NCI-H128 (cell line): ENCODE data around the gene ZNF644.
"Not testable (repeated sequence)": the region's sequence is repeated elsewhere in the genome, so short reads cannot be mapped to it uniquely, and the experiment has no call there.

ENCODE experiments used
- DNase-seq: peaks from one replicate; lab custom pipeline; 2025; ENCODE audit not compliant: unreplicated experiment; lab: John Stamatoyannopoulos, UW

Gene ZNF644

DNA sequence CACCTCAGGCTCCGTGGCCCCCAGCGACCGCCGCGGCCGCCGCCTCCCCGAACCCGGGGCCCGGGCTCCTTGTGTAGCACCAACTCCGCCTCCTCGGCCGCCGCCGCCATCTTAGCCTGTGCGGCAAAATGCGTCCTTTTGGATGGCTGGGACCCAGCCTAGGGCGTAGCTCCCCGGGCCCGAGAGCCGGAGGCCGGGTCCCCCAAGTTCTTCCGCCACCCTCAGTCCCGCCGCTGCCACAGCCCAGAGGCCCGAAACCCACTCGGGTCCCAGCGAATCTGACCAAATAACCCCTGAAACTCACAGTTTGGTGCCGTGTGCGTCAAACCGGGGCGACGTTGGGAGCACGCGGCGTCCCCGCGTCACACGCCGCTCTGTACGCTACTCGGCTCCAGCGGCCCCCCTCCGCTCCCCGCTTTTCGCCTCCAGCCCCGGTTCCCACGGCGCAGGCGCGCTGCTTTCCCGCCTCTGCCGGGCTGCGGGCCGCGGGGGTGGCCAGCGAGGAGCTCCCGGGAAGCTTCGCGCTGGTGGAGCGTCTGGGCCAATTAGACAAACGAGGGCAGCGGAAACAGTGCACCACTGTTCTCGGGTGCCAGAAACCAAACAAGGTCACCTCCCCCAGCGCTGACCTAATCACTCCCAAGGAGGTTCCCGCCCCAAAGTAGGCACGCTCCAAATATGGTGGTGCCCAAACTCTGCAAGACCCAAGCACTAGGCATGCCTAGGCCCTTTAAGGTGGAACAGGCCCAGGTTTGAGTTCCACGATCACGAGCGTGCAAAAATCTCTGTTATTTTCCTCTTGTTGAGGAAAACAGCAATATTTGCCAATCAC, at the start of gene ZNF644:
Gene ZNF644, minus strand, starts transcription at position 350 of the 832 bp plus-strand sequence. CDS start 39,682 bp downstream, outside the sequence.
- peak; percentile 81 for DNase-seq

DNA sequence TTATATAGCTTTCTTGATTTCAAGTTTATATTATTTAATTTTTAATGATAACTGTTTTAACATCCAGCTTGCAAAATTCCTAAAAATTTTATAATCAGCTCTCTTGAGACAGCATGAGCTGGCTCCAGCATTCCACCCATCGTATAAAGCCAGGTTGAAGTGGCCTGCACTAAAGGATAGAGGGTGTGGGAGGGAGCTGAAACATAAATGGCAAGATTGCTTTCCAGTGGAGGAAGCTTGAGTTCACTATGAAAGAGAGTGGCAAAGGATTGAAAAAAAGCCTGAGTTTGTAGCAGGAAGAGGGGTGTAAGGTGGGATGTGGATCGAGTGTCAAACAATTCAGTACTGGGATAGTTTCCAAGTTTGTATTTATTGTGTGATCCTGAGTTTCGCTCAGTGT, 48.5 kb upstream of the ZNF644 start:
- no peak for DNase-seq

DNA sequence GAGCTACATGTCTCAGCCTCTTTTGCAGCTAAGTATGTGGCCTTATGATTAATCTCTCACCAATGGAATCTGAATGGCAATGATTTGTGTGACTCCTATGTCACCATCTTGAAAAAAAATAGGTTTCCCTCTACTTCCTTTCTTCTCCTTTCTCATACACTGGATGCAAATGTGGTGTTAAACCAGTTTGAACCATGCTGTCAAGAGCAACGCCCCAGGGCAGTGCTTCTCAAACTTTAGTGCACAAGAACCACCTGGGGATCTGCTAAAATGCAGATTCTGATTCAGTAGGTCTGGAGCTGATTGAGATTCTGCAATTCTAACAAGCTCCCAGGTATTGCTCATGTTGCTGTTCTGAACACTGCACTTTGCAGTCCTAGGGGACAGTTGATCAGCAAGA, 44.7 kb upstream of the ZNF644 start:
- no peak for DNase-seq

DNA sequence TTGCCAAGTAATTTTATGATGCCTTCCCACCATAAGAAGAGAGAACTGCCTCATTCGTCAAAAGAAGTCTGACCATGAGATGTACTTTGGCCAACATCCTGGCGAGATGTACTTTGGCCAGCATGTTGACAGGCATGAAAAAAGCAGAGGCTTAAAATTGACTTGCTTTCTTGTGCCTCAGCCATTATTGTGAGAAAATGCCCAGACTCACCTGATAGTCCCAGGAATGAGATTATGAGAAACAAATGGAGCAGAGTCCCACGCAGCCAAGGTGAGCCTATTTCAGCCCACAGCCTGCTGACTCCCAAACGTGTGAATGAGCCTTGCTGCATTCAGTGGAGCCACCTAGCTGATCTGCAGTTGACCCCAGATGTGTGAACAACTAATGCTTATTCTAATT, 43.5 kb upstream of the ZNF644 start:
- no peak for DNase-seq

DNA sequence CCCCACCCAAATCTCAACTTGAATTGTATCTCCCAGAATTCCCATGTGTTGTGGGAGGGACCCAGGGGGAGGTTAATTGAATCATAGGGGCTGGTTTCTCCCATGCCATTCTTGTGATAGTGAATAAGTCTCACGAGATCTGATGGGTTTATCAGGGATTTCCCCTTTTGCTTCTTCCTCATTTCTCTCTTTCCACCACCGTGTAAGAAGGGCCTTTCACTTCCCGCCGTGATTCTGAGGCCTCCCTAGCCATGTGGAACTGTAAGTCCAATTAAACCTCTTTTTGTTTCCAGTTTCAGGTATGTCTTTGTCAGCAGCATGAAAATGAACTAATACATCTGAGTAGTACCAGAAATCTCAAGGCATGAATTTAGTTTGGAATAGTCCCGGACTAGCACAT, 41.6 kb upstream of the ZNF644 start:
- not testable (repeated sequence) for DNase-seq

DNA sequence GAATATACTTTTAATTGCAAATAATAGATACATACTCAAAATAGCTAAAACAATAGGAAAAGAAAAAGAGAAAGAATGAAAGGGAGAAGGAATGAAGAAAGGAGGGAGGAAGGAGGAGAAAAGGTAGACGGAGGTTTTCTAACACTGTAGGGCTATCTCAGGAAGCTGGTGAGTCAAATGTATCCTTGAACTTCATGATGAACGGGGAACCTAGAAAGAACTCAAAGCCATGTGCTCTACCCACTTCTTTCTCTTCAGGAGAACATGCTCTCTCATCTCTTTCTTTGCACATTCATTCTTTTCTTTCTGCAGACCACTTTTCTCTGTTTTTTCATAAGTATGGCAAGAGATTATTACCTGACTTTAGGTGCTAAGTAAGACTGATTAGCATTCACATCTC, 37.3 kb upstream of the ZNF644 start:
- DNase-seq = no peak

DNA sequence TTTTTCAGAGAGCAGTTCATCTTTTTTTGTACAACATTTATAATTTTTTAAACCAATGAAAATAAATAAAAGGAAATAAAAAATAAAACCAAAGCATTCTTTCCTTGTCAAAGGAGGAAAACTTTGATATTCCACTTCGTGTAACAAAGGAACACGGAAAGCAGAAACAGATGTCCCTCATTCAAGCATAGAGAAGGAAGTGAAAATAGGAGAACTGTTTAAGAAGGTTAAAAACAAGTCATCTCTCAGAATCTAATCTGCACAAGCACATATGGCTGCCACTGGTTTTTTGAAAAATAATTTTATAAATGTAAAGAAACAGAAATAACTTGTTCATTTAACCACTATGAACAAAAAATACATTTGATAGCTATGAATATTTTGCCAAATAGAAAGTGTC, 35.9 kb upstream of the ZNF644 start:
- no peak for DNase-seq

DNA sequence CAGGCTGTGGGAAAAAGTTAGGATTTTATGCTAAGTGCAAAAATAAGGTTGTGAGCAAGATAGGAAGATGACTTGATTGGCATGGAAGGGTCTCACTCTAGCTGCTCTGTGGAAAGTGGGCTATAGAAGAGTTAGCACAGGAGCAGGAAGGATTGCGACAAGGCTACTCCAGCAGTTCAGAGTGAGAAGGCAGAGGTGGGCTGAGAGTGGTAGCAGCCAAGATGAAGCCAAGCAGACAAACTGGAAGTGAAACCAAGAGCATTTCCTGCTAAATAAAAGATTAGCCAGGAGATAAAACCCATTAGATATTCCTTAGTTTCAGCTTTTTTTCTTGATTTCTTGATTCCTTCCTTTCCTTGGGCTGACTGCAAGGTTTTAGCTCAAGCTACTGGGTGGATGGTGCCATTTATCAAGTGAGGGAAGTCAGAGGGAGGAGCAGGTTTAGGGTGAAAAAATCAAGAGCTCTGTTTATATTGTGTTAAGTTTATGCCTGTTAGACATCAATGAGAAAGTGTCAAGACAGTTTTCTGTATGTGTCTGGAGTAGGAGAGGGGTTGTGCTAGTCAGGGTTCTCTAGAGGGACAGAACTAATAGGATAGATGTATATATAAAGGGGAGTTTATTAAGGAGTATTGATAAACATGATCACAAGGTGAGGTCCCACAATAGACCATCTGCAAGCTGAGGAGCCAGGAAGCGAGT, 33.1 kb upstream of the ZNF644 start:
- no peak for DNase-seq

DNA sequence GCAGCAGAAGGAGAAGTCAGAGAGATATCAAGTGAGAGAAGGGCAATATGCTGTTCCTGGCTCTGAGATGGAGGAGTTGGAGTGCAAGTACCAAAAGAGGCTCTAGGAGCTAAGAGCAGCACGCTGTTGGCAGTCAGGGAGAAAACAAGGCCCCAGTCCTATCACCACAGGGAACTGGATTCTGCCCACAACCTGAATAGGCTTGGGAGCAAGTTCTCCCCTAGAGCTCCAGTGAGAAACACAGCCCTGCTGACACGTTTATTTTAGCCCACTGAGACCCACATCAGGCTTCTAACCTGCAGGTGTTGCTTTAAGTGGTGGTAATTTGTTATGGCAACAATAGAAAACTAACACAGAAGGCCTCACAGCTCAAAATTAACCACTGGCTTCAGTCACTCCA, 31.8 kb upstream of the ZNF644 start:
- DNase-seq = no peak

DNA sequence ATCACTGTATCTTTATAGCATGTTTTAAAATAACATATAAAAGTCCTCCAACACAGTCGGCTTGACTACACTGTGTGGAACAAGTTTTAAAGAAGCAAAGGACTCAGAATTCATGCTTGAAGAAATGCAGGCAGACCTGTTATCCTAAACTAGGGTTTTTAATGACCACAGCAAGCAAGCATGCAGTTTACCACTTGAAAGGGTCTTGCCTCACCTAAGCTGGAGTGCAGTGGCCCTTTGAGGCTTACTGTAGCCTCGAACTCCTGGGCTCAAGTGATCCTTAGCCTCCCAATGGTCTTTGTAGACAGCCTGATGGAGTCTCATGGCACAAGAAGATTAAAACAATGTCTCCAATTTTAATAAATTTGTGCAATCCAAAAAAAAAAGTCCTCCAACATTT, 27.7 kb upstream of the ZNF644 start:
- DNase-seq = not testable (repeated sequence)

DNA sequence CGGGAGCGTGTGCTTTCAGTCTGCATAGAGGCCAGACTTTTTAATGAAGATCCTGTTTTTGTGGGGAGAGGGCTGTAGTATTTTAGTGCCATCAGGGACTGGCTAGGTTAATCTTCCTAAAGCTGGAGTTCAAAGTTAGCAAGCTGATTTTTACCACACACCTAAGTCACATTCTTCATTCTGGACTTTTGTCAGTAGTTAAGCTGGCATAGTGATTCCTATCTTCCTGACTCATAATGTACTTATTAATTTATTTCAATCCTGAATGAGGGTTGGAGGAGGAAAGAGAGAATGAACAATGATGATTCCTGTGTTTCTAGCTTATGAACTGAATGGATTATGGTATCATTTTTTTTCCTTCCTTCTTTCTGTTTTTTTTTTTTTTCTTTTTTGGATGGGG, 24.9 kb upstream of the ZNF644 start:
- no peak for DNase-seq

DNA sequence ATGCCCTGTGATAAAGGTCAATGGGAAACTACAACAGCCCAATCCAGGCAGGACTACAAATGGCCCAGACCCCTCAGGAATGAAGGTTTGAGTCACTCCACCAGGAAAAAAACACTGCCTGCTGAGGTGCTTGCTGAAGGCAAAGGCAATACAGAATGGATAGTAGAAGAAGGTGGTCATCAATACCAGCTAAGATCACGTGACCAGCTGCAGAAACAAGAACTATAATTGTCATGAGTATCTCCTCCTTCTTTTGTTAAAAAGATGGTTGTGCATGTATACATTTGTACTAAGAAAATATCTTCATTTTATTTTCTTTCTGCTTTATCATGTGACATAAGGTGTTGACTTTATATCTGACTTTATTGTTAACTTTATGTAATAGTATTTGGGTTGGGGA, 23.4 kb upstream of the ZNF644 start:
- DNase-seq = no peak

DNA sequence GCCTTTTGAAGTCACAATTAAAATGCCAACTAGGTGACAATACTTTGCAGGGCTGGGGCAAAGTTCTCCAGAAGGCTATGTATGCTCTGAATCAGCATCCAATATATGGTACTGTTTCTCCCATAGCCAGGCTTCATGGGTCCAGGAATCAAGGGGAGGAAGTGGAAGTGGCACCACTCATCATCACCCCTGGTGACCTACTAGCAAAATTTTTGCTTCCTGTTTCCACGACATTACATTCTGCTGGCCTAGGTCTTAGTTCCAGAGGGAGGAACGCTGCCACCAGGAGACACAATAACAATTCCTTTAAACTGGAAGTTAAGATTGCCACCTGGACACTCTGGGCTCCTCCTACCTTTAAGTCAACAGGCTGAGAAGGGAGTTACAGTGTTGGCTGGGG, 22.9 kb upstream of the ZNF644 start:
- DNase-seq = not testable (repeated sequence)

DNA sequence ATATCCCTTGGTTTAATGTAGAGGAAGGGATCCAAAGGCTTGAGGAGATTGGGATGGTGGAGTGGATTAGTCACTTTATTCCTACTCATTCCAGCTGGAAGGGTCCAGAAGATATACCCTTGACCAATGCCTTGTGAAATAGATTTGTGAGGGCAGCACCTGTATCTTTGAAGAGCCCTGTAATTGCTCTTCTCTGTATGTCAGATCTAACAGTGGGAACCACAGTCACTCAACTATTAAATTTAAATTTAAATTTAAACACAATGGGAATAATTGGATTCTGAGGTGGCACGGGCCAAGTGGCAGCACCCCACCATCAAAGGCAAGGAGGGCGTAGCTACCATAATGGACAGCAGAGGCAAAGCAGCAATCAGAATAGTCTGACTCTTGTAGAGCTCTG, 20.5 kb upstream of the ZNF644 start:
- not testable (repeated sequence) for DNase-seq

DNA sequence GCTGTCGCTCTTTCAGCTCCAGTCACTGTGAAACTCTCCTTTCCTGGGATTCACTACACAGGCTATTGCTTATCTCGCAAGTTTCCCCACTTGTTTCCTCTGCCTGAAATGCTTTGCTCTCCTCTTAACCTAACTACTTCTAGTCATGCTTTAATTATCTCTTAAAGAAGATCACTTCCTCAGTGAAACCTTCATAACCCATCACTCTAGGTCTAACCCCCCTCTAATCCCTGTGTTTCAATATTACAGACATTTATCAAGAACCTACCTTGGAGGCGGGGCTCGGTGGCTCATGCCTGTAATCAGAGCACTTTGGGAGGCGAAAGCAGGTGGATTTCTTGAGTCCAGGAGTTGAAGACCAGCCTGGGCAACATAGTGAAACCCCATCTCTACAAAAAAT, 16.7 kb upstream of the ZNF644 start:
- no peak for DNase-seq

DNA sequence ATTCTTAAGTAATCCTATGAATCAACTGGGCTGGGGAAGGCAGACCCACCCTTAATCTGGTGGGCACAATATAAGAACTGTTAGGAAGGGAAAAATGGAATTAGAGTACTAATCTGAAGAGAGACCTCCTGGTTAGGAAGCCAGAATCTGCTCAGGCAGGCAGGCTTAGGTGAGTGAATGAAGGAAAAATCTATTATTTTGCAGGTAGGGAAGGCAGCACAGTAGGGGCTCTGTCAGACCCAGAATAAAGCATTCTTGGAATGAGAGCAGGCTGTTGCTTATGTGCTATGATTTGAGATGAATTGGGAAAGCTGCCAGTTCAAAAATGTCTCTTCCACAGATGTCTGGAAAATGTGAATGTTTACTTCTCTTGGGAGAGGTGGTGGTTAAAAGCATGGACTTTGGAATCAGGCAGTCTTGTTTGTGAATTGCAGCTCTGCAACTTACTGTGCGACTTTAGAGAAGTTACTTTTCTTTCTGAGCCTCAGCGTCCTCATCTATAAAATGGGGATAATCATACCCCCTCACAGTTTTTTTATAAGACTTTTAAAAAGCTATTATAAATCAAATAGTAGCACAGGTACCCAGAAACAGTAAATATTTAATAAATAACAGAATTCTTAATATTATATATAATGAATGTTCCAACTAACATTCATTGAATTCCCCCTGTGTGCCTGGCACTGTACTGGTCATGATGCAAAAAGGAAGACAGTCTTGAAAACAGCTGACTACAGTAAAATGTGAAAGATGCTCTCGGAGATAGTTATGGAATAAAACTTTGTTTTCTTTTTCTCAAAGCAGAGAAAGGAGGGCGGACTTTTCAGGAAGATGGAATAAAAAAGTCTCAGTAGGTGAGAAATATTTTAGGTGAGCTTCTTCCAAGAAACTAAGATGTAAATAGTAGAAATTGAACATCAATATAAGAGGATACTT, 15.3 kb upstream of the ZNF644 start:
- DNase-seq = no peak

DNA sequence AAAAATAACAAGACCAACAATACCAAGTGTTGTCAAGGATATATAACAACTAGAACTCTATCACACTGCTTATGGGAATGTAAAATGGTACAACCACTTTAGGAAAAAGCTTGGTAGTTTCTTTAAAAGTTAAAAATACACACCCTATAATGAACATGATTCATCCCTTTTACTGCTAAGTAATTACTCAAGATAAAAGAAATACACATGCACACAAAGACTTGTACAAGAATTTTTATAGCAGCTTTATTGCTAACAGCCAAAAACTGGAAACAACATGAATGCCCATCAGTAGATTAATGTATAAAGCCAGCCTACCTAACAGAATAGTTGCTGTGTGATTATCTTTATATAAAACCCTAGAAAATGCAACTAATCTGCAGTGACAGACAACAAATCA, 10.5 kb upstream of the ZNF644 start:
- DNase-seq = no peak

DNA sequence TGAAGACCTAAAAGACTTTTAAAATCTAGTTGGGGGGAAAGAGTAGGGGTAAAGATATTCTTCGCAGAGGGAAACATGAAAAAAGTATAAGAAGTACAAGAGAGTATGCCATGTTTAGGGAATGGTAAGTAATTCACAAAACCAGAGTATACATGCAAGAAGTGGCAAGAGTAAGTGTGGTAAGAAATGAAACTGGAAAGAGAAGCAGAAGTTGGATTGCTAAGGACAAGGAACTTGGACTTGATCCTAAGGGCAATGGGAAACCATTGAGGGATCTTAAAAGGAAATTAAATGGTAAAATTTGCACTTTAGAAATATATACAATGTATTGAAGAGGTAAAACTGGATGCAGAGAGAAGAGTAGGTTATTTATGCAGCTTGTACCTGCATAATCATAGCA, 9.2 kb upstream of the ZNF644 start:
- no peak for DNase-seq

DNA sequence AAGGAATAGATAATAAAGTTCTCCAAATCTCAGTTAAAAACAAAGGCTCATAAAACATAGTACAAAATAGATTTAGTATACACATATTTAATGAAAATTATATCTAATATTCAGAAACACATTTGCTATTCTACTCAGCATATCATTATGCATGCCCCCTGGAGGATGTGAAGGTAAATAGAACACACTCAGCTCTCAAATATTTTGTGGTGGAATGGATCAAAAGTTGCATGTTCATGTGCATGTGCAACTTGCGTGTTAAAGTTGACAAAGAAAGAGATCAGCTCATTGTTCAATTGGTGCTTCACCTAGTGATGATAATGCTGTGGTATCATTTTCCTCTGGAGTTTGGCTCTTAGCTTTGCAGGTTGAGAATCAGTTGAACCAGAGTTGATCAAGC, 4.9 kb upstream of the ZNF644 start:
- no peak for DNase-seq

DNA sequence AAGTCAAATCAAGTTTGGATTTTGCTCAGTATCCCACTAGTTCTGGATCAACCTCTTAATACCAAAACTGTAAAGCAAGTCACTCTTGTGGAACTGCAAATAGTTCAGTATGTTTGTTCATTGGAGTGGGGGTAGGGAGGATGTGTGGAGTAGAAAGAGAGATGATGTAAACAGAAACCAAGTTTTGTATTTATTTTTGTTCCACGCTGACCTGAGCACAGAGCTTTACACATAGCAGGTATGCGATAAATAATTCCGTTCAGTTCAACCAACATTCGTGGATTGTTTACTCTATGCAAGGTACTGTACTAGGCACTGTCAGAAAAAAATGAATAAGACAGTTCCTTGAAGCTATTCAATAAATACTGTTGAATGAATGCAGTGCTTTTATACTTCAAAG, 4.5 kb upstream of the ZNF644 start:
- DNase-seq = no peak

DNA sequence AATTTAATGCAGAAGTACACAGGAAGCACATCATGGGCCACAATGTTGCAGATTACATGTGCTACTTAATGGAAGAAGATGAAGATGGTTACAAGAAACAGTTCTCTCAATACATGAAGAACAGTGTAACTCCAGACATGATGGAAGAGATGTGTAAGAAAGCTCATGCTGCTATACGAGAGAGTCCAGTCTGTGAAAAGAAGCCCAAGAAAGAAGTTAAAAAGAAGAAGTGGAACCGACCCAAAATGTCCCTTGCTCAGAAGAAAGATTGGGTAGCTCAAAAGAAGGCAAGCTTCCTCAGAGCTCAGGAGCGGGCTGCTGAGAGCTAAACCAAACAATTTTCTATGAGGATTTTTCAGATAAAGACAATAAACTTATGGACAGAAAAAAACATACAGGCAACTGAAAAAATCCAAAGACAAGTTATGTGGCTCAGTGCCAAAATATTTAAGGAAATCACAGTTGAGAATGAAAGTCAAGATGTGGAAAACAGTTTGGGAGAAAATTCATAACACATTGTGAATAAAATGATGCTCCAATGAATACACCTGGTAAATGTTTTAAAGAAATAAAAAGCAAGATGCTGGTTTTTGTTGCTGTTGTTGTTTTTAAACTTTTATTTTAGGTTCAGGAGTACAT, 2.8 kb upstream of the ZNF644 start:
- no peak for DNase-seq
